Lung microvascular endothelial cell (primary cell): ENCODE data around the gene MIF. TPM values are rescaled to one million over a fixed set of nuclear protein-coding genes. Genes with fewer than 3 reads are reported as not detected.

Experiments used
- DNase-seq, 2 donors: peaks; one replicate each; pipeline versions ENCODE4 v3.0.0 to v3.0.0-alpha.2; 2010; ENCODE audit warnings: low read depth in 2 of 2
- total RNA-seq: library from RNA; depleted of rRNA; stranded (reverse); fragments of >200 nt; gene quantifications from 2 replicates; pipeline ENCODE4 v1.2.1, GENCODE V29; 2014

Gene MIF
- total RNA-seq, 1 donor from 2014 or later = 355 TPM

- no peak for DNase-seq
Measured at GRCh38 chr22:23875801-23876200, 18.4 kb upstream of the MIF start.

- DNase-seq = no peak
Measured at GRCh38 chr22:23877566-23877965, 16.6 kb upstream of the MIF start.

GRCh38 chr22:23878219-23878618, 16.0 kb upstream of the MIF start:
- no peak for DNase-seq

DNA sequence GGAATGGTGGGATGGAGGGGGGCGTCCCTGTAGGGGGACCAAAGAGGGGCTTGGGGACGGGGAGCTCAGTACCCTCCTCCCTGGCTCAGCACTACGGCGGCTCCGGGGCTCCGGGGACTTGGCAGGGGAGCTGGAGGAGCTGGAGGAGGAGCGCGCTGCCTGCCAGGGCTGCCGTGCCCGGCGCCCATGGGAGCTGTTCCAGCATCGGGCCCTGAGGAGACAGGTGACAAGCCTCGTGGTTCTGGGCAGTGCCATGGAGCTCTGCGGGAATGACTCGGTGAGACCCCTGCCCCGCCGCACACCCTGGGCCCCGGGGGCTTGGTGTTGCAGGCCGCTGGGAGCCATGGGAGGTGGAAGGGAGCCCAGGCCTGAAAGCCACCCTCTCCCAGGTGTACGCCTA, 11.8 kb upstream of the MIF start:
- DNase-seq = no peak

DNA sequence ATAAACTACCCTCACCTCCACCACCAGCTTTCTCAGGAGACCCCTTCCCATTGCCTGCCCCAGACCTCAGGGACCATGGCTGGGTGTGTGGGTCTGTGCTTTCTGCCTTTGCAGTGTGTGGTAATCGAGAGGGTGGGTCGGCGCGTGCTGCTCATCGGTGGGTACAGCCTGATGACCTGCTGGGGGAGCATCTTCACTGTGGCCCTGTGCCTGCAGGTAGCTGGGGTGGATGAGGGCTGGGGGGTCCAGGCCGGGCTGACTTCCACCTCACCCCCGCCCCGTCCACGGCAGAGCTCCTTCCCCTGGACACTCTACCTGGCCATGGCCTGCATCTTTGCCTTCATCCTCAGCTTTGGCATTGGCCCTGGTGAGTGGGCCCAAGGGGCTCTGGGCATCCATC, 10.5 kb upstream of the MIF start:
- DNase-seq = no peak

DNA sequence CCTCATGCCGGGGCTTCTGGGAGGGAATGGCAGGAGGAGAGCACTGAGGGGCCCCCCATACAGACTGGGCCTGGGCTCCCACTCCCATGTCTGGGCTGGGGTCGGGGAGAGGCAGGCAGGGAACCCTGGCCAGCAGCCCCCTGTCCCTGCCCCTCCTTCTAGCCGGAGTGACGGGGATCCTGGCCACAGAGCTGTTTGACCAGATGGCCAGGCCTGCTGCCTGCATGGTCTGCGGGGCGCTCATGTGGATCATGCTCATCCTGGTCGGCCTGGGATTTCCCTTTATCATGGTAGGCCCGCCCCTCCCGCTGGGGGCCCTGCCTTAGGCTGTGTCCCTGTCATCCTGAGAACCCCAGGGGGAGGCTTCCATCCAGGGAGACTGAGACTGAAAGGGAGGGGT, 10.0 kb upstream of the MIF start:
- no peak for DNase-seq

- peak in 1 of 2 donors; percentile 38 for DNase-seq
Measured at GRCh38 chr22:23888615-23889401, 5.4 kb upstream of the MIF start.

GRCh38 chr22:23889620-23890019, 4.6 kb upstream of the MIF start:
- no peak for DNase-seq

DNA sequence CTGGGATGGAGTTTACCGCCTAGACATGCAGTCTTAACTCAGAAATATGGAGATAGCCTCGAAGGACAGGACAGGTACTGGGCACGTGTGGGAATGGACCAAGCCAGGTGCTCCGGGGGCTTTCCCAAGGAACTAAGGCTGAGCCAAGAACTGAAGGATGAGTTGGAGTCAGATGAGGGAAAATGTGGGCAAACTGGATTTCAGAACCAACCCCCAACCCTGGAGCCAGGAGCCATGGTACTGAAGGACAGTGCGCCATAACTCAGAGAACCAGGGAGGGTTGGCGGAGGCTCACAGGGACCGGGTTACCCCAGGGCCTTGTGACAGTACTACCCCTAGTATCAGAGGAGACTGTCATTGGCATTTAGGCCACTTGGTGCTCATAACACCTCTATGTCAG, 2.5 kb upstream of the MIF start:
- no peak for DNase-seq

DNA sequence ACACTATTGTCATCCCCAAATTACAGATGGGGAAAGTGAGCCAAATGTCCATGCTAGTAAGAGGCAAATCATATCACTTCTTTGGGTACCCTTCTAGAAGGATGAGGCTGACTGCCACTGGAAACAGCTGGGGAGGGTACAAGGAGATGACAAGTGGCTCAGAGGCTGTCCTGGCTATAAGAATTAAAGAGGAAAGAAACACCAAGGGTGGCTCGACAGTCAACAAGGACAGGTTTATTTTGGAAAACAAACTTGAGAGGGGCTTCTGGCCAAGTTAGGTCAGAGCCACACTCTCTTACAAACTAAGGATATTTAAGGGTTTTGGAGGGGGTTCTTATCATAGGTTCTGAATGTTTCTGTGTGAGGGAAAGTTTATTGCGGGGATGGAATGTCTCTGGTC, 2.1 kb upstream of the MIF start:
- DNase-seq = no peak

- DNase-seq = no peak
Measured at GRCh38 chr22:23892706-23893105, 1.5 kb upstream of the MIF start.

- DNase-seq = no peak
Measured at GRCh38 chr22:23893121-23893944, 850 bp upstream of the MIF start.

DNA sequence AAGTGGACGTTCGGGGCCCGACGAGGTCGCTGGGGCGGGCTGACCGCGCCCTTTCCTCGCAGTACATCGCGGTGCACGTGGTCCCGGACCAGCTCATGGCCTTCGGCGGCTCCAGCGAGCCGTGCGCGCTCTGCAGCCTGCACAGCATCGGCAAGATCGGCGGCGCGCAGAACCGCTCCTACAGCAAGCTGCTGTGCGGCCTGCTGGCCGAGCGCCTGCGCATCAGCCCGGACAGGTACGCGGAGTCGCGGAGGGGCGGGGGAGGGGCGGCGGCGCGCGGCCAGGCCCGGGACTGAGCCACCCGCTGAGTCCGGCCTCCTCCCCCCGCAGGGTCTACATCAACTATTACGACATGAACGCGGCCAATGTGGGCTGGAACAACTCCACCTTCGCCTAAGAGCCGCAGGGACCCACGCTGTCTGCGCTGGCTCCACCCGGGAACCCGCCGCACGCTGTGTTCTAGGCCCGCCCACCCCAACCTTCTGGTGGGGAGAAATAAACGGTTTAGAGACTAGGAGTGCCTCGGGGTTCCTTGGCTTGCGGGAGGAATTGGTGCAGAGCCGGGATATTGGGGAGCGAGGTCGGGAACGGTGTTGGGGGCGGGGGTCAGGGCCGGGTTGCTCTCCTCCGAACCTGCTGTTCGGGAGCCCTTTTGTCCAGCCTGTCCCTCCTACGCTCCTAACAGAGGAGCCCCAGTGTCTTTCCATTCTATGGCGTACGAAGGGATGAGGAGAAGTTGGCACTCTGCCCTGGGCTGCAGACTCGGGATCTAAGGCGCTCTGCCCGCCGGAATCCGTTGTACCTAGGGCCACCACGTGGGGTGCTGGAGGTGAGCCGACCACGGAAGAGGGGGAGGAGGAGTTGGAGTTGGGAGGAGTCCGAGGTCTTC, 771 bp downstream of the MIF start:
- peak; percentile 73 to 81 for DNase-seq

DNA sequence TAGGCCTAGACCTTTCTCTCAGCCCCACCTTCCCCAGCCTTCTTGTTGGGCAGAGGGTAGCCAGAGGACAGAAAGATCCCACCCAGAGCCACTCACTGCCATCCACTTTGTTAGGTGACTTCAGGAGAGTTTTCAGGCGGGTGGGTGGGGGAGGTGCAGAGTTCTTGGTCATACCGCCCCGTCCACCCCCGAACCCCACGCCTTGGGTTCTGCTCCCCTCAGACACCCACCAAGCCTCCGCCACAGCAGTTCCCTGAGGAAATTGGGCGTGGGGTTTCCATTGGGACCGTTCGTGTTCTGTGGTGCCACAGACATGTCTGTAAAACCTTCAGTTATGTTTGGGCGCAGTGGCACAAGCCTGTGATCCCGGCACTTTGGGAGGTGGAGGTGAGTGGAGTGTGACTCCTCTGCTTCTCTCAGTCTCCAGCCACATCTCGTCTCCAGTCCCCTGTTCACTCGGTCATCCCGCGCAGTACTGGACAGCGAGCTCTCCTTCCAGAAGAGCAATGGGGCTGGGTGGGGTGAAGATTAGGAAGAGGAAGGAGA, 1.5 kb downstream of the MIF start:
- no peak for DNase-seq

GRCh38 chr22:23896166-23896522, 2.0 kb downstream of the MIF start:
- no peak for DNase-seq

DNA sequence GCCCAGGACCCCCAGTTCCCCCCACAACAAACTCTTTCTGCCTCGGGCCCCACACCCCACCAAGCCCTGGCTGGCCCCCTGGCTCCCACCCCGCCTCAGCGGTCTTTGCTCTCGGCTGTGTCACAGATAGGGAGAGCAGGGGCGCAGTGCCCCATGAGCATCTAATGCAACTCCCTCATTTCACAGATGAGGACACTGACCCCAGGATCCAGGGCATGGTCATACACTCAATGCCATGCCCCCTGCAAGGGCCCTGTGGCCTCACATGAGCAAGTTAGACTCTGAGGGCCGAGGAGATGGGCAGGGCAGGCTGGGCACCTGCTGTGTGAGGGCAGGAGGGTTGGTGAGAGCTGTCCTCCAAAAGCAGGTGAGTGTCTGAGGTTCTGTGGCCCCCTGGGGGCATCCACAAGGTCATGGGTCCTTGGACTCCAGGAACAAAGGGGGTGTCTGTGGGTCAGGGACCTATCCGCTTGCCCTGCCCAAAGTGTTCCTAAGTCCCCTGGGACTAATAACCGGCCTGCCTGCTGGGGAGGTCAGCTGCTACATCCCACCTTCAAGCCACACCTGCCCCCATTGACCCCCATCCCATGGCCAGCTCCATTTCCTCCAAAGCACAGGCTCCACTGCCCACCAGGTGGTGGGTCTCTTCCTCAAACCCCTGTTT, 2.5 kb downstream of the MIF start:
- DNase-seq = no peak

DNA sequence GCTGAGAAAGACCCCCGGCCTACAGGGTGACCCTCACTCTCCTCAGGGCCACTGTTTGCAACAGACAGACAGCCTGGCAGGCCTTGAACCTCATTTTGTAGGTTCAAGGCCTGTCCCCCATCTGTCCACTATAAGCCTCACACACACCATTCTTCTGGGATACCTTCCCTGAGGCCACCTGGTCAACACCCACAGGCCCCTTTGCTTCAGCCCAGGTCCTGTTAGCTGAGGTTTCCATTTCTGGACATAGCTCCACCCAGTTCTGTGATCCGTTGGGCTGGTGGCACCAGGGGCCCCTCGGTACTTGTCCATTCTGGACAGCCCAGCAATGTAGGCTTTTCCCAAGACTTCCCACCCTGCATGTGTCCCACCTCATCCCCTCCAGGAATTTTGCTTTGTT, 3.1 kb downstream of the MIF start:
- DNase-seq = no peak

GRCh38 chr22:23898006-23898974, 4.1 kb downstream of the MIF start:
- no peak for DNase-seq

DNA sequence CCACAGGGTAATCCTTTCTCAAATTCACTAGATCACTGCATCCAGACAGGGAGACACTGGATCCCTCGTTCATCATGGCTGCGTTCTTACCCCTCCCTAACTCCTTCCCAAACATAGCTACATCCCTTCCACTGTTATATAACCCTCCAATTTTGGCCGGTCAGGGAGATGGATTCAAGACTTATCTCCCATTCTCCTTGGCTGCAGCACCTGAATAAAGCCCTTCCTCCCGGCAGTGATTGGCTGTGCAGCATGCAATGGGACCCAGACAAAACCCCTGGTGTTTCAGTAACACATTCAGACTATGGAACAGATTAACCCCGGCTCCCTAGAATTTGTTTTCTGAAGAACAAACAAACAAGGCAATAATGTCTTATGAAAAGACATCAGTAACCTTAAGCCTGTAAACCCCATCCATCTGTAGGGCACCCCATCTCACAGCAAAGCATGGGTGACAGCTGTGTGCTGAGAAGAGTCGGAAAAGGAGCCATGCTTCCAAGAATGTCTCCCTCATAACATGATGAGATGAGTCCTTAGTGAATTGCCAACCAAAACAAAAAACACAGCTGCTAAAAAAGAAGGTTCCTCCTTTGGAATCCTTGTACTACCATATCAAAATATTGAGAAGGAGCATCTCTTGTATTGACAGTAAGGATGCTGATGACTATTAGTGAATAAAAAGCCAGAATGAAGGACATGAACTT, 5.0 kb downstream of the MIF start:
- no peak for DNase-seq
